WTC11 (cell line): ENCODE measurements around the gene HIPK3. TPM values are rescaled to one million over a fixed set of nuclear protein-coding genes. Genes with fewer than 3 reads are reported as not detected.

Experiments
- ATAC-seq: fragments of 200-7000 bp; cut with Tn5 transposase; 2 replicates; pipeline ENCODE4 v1.10.0; 2021; ENCODE audit warnings: mild to moderate bottlenecking, moderate library complexity
- CTCF ChIA-PET: fragments of 300-600 bp; sonication (Branson Sonifier 250); formaldehyde crosslinking; loops from one replicate; lab custom pipeline; 2021; ENCODE audit warnings: antibody characterized with exemption; lab: Charles Lee
- POLR2A ChIA-PET: fragments of 350-600 bp; sonication (Branson Sonifier 250); formaldehyde crosslinking; loops from one replicate; lab custom pipeline; 2021; ENCODE audit warnings: antibody characterized with exemption; lab: Charles Lee
- DNase-seq: peaks from one replicate; pipeline ENCODE4 v3.0.0; 2021; ENCODE audit warnings: low spot score
- H3K27ac Mint-ChIP-seq: 2 replicates; pipeline ENCODE4 v1.8.0; 2021; ENCODE audit warnings: mixed read lengths
- H3K27me3 Mint-ChIP-seq: 2 replicates; pipeline ENCODE4 v1.8.0; 2021; ENCODE audit warnings: low read depth, mild to moderate bottlenecking, moderate library complexity, mixed read lengths
- H3K36me3 Mint-ChIP-seq: 2 replicates; pipeline ENCODE4 v1.8.0; 2021; ENCODE audit warnings: mixed read lengths
- H3K4me1 Mint-ChIP-seq: 2 replicates; pipeline ENCODE4 v1.8.0; 2022; ENCODE audit warnings: mixed read lengths
- H3K4me3 Mint-ChIP-seq: 2 replicates; pipeline ENCODE4 v1.8.0; 2021; ENCODE audit warnings: mild to moderate bottlenecking, moderate library complexity, mixed read lengths
- H3K9me3 Mint-ChIP-seq: 2 replicates; pipeline ENCODE4 v1.8.0; 2021; ENCODE audit warnings: mixed read lengths
- CBFB ChIP-seq: sonication (generic); formaldehyde crosslinking; IDR thresholded peaks from 2 replicates; pipeline ENCODE4 v1.8.1; 2022; ENCODE audit warnings: mild to moderate bottlenecking, low read depth, missing genetic modification reagents
- EMX1 ChIP-seq: fragments of 250-450 bp; sonication (Bioruptor Pico); IDR thresholded peaks from 2 replicates; pipeline ENCODE4 v1.8.0; 2021; ENCODE audit warnings: mild to moderate bottlenecking
- FOXJ3 ChIP-seq: sonication (generic); formaldehyde crosslinking; IDR thresholded peaks from 2 replicates; pipeline ENCODE4 v1.9.0; 2021; ENCODE audit warnings: missing genetic modification reagents, mild to moderate bottlenecking, borderline replicate concordance
- GABPB1 ChIP-seq: sonication (generic); formaldehyde crosslinking; IDR thresholded peaks from 2 replicates; pipeline ENCODE4 v1.8.1; 2023; ENCODE audit warnings: mild to moderate bottlenecking, missing genetic modification reagents
- IRF2 ChIP-seq: sonication (generic); formaldehyde crosslinking; IDR thresholded peaks from 2 replicates; pipeline ENCODE4 v1.8.0; 2022; ENCODE audit warnings: low read depth, missing genetic modification reagents, borderline replicate concordance
- KAT7 ChIP-seq: sonication (generic); formaldehyde crosslinking; IDR thresholded peaks from 2 replicates; pipeline ENCODE4 v1.8.1; 2023; ENCODE audit warnings: missing genetic modification reagents, mild to moderate bottlenecking, borderline replicate concordance
- NFATC4 ChIP-seq: fragments of 250-450 bp; sonication (Bioruptor Pico); IDR thresholded peaks from 2 replicates; pipeline ENCODE4 v1.9.0; 2021; ENCODE audit warnings: mild to moderate bottlenecking
- OVOL2 ChIP-seq: fragments of 250-450 bp; sonication (Bioruptor Pico); IDR thresholded peaks from 2 replicates; pipeline ENCODE4 v1.9.0; 2021; ENCODE audit warnings: mild to moderate bottlenecking, borderline replicate concordance
- RORB ChIP-seq: fragments of 250-450 bp; sonication (Bioruptor Pico); IDR thresholded peaks from 2 replicates; pipeline ENCODE4 v1.9.0; 2021; ENCODE audit warnings: mild to moderate bottlenecking
- ZNF121 ChIP-seq: sonication (generic); formaldehyde crosslinking; IDR thresholded peaks from 2 replicates; pipeline ENCODE4 v1.8.0; 2023; ENCODE audit warnings: missing genetic modification reagents
- ZNF138 ChIP-seq: sonication (generic); formaldehyde crosslinking; conservative IDR thresholded peaks from 2 replicates; pipeline ENCODE4 v1.8.1; 2022; ENCODE audit warnings: mild to moderate bottlenecking, moderate library complexity, missing genetic modification reagents
- ZNF671 ChIP-seq: fragments of 250-450 bp; sonication (Bioruptor Pico); IDR thresholded peaks from 2 replicates; pipeline ENCODE4 v1.8.0; 2021; ENCODE audit warnings: mild to moderate bottlenecking
- total RNA-seq: library from RNA; stranded (reverse); gene quantifications from 3 replicates; pipeline ENCODE4 v1.2.3, GENCODE V29; 2021
- TF ChIP-seq, protein P1 (sequence below): fragments of 250-450 bp; sonication (Bioruptor Pico); IDR thresholded peaks from 2 replicates; pipeline ENCODE4 v1.9.0; 2021; ENCODE audit warnings: mild to moderate bottlenecking
- TF ChIP-seq, protein P2 (sequence below): sonication (generic); formaldehyde crosslinking; IDR thresholded peaks from 2 replicates; pipeline ENCODE4 v1.8.1; 2023; ENCODE audit warnings: mild to moderate bottlenecking, missing genetic modification reagents, borderline replicate concordance
- TF ChIP-seq, protein P3 (sequence below): fragments of 250-450 bp; sonication (Bioruptor Pico); IDR thresholded peaks from 2 replicates; pipeline ENCODE4 v1.9.0; 2021; ENCODE audit warnings: moderate library complexity, mild to moderate bottlenecking, inconsistent platforms, borderline replicate concordance
- TF ChIP-seq, protein P4 (sequence below): sonication (generic); formaldehyde crosslinking; IDR thresholded peaks from 2 replicates; pipeline ENCODE4 v1.8.0; 2023; ENCODE audit warnings: missing genetic modification reagents, mild to moderate bottlenecking, borderline replicate concordance
- TF ChIP-seq, protein P5 (sequence below): fragments of 200-600 bp; IDR thresholded peaks from 2 replicates; pipeline ENCODE4 v1.8.0; 2022; ENCODE audit warnings: antibody characterized with exemption

The HIPK3 gene
- total RNA-seq, 1 experiment from 2014 or later: 24.1 TPM

DNA sequence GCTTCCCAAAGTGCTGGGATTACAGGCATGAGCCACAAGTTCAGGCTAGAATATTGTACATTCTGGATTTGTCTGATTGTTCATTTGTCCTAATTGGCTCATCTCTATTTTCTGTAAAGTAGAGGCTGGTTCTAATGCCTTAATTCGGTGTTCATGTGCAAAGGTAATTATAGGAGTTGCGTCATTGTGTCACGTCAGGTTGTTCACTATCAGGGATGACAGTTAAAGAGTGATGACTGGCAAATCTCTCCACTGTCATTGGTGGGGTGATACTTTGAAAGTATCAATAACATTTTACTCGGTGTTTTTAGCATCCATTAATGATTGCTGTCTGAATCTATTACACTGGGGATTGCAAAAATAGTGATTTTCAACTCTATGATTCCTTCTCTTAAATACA, 103.5 kb downstream of the HIPK3 start:
- no peaks in the 10 kb centered on the region for H3K27me3 Mint-ChIP-seq
- TF ChIP-seq OVOL2 (no peak), KAT7 (CRISPR knock-in tag) (no peak), IRF2 (CRISPR knock-in tag) (no peak), EMX1 (CRISPR knock-in tag) (no peak), NFATC4 (CRISPR knock-in tag) (no peak), ZNF121 (CRISPR knock-in tag) (no peak), ZNF138 (CRISPR knock-in tag) (no peak), ZNF671 (CRISPR knock-in tag) (no peak), CBFB (no peak), FOXJ3 (CRISPR knock-in tag) (no peak), RORB (CRISPR knock-in tag) (no peak), GABPB1 (CRISPR knock-in tag) (no peak)
- TF ChIP-seq, protein P1, sequence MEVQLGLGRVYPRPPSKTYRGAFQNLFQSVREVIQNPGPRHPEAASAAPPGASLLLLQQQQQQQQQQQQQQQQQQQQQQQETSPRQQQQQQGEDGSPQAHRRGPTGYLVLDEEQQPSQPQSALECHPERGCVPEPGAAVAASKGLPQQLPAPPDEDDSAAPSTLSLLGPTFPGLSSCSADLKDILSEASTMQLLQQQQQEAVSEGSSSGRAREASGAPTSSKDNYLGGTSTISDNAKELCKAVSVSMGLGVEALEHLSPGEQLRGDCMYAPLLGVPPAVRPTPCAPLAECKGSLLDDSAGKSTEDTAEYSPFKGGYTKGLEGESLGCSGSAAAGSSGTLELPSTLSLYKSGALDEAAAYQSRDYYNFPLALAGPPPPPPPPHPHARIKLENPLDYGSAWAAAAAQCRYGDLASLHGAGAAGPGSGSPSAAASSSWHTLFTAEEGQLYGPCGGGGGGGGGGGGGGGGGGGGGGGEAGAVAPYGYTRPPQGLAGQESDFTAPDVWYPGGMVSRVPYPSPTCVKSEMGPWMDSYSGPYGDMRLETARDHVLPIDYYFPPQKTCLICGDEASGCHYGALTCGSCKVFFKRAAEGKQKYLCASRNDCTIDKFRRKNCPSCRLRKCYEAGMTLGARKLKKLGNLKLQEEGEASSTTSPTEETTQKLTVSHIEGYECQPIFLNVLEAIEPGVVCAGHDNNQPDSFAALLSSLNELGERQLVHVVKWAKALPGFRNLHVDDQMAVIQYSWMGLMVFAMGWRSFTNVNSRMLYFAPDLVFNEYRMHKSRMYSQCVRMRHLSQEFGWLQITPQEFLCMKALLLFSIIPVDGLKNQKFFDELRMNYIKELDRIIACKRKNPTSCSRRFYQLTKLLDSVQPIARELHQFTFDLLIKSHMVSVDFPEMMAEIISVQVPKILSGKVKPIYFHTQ (CRISPR knock-in tag): no peak
- TF ChIP-seq, protein P2, sequence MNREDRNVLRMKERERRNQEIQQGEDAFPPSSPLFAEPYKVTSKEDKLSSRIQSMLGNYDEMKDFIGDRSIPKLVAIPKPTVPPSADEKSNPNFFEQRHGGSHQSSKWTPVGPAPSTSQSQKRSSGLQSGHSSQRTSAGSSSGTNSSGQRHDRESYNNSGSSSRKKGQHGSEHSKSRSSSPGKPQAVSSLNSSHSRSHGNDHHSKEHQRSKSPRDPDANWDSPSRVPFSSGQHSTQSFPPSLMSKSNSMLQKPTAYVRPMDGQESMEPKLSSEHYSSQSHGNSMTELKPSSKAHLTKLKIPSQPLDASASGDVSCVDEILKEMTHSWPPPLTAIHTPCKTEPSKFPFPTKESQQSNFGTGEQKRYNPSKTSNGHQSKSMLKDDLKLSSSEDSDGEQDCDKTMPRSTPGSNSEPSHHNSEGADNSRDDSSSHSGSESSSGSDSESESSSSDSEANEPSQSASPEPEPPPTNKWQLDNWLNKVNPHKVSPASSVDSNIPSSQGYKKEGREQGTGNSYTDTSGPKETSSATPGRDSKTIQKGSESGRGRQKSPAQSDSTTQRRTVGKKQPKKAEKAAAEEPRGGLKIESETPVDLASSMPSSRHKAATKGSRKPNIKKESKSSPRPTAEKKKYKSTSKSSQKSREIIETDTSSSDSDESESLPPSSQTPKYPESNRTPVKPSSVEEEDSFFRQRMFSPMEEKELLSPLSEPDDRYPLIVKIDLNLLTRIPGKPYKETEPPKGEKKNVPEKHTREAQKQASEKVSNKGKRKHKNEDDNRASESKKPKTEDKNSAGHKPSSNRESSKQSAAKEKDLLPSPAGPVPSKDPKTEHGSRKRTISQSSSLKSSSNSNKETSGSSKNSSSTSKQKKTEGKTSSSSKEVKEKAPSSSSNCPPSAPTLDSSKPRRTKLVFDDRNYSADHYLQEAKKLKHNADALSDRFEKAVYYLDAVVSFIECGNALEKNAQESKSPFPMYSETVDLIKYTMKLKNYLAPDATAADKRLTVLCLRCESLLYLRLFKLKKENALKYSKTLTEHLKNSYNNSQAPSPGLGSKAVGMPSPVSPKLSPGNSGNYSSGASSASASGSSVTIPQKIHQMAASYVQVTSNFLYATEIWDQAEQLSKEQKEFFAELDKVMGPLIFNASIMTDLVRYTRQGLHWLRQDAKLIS (CRISPR knock-in tag): no peak
- TF ChIP-seq, protein P3, sequence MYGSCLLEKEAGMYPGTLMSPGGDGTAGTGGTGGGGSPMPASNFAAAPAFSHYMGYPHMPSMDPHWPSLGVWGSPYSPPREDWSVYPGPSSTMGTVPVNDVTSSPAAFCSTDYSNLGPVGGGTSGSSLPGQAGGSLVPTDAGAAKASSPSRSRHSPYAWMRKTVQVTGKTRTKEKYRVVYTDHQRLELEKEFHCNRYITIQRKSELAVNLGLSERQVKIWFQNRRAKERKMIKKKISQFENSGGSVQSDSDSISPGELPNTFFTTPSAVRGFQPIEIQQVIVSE (CRISPR knock-in tag): no peak
- TF ChIP-seq, protein P4, sequence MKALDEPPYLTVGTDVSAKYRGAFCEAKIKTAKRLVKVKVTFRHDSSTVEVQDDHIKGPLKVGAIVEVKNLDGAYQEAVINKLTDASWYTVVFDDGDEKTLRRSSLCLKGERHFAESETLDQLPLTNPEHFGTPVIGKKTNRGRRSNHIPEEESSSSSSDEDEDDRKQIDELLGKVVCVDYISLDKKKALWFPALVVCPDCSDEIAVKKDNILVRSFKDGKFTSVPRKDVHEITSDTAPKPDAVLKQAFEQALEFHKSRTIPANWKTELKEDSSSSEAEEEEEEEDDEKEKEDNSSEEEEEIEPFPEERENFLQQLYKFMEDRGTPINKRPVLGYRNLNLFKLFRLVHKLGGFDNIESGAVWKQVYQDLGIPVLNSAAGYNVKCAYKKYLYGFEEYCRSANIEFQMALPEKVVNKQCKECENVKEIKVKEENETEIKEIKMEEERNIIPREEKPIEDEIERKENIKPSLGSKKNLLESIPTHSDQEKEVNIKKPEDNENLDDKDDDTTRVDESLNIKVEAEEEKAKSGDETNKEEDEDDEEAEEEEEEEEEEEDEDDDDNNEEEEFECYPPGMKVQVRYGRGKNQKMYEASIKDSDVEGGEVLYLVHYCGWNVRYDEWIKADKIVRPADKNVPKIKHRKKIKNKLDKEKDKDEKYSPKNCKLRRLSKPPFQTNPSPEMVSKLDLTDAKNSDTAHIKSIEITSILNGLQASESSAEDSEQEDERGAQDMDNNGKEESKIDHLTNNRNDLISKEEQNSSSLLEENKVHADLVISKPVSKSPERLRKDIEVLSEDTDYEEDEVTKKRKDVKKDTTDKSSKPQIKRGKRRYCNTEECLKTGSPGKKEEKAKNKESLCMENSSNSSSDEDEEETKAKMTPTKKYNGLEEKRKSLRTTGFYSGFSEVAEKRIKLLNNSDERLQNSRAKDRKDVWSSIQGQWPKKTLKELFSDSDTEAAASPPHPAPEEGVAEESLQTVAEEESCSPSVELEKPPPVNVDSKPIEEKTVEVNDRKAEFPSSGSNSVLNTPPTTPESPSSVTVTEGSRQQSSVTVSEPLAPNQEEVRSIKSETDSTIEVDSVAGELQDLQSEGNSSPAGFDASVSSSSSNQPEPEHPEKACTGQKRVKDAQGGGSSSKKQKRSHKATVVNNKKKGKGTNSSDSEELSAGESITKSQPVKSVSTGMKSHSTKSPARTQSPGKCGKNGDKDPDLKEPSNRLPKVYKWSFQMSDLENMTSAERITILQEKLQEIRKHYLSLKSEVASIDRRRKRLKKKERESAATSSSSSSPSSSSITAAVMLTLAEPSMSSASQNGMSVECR: no peak
- TF ChIP-seq, protein P5, sequence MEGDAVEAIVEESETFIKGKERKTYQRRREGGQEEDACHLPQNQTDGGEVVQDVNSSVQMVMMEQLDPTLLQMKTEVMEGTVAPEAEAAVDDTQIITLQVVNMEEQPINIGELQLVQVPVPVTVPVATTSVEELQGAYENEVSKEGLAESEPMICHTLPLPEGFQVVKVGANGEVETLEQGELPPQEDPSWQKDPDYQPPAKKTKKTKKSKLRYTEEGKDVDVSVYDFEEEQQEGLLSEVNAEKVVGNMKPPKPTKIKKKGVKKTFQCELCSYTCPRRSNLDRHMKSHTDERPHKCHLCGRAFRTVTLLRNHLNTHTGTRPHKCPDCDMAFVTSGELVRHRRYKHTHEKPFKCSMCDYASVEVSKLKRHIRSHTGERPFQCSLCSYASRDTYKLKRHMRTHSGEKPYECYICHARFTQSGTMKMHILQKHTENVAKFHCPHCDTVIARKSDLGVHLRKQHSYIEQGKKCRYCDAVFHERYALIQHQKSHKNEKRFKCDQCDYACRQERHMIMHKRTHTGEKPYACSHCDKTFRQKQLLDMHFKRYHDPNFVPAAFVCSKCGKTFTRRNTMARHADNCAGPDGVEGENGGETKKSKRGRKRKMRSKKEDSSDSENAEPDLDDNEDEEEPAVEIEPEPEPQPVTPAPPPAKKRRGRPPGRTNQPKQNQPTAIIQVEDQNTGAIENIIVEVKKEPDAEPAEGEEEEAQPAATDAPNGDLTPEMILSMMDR: no peak
- TF ChIP-seq, all 79 proteins: peak for 0
- no peak overlapping the region for H3K4me3 Mint-ChIP-seq
- H3K4me1 Mint-ChIP-seq: no peaks in the 10 kb centered on the region
- DNase-seq (no peak), ATAC-seq (no peak)
- no peaks in the 10 kb centered on the region for H3K36me3 Mint-ChIP-seq
- POLR2A ChIA-PET: no interaction called here
- H3K9me3 Mint-ChIP-seq: no peaks in the 10 kb centered on the region
- CTCF ChIA-PET: interaction anchor here (0.7 to 1.2 kb wide), 2 partner anchors 217 to 327 kb away, joined by 3 to 4 read pairs; no protein-coding TSS in a partner anchor
- H3K27ac Mint-ChIP-seq: no peak overlapping the region
